B cell (primary cell): Measurements from ENCODE around the gene TFF3. TPM values are rescaled to one million over a fixed set of nuclear protein-coding genes. Genes with fewer than 3 reads are reported as not detected.

Experiments
- ATAC-seq: fragments of 200-7000 bp; cut with Tn5 transposase; one replicate; pipeline ENCODE4 v1.10.0; 2021; ENCODE audit warnings: low read depth, mild to moderate bottlenecking, moderate number of reproducible peaks, moderate library complexity
- CTCF ChIA-PET: fragments of 350-600 bp; sonication (Branson Sonifier 250); formaldehyde crosslinking; loops from one replicate; lab custom pipeline; 2021; ENCODE audit warnings: antibody characterized with exemption, inconsistent platforms; lab: Charles Lee
- POLR2A ChIA-PET: fragments of 350-600 bp; sonication (Branson Sonifier 250); formaldehyde crosslinking; loops from one replicate; lab custom pipeline; 2021; ENCODE audit warnings: antibody characterized with exemption; lab: Charles Lee
- DNase-seq: peaks from one replicate; pipeline ENCODE4 v3.0.0; 2013
- H2AFZ ChIP-seq: 2 replicates; pipeline ENCODE4 v1.6.1; 2012; ENCODE audit warnings: mild to moderate bottlenecking, low read depth, low read length; ENCODE audit not compliant: insufficient read depth, poor library complexity, severe bottlenecking
- H3K27ac ChIP-seq, 2 donors: 1 replicate in 1 of 2; 2 replicates in 1 of 2; pipeline ENCODE4 v1.5.1; 2012 to 2013; ENCODE audit warnings: low read length in 2 of 2, mild to moderate bottlenecking in 2 of 2, moderate library complexity in 1 of 2
- H3K27me3 ChIP-seq, 4 experiments: fragments of 200-600 bp in 1 of 4; sonication (generic) in 1 of 4; replicated peaks in 1 of 4; 1 replicate in 2 of 4; 2 replicates in 2 of 4; pipeline versions ENCODE4 v1.6.1 to v1.7.0; 2013 to 2016; ENCODE audit warnings: low read length in 3 of 4, mild to moderate bottlenecking in 2 of 4, mixed read lengths in 1 of 4, moderate library complexity in 1 of 4; ENCODE audit not compliant: insufficient read depth in 4 of 4, control insufficient read depth in 3 of 4; ENCODE audit errors: control extremely low read depth in 1 of 4
- H3K36me3 ChIP-seq, 2 experiments: replicated peaks in 1 of 2; 1 replicate in 1 of 2; 2 replicates in 1 of 2; pipeline versions ENCODE4 v1.6.1 to v1.7.1; 2013; ENCODE audit warnings: low read length in 1 of 2; ENCODE audit not compliant: insufficient read depth in 2 of 2, control insufficient read depth in 1 of 2; ENCODE audit errors: control extremely low read depth in 1 of 2, extremely low read depth in 1 of 2
- H3K4me1 ChIP-seq, 2 donors: fragments of 200-600 bp in 1 of 2; sonication (generic) in 1 of 2; 1 replicate in 1 of 2; 2 replicates in 1 of 2; pipeline versions ENCODE4 v1.5.1 to v1.6.1; 2013 to 2017; ENCODE audit warnings: low read length in 2 of 2; ENCODE audit not compliant: control insufficient read depth in 2 of 2, insufficient read depth in 2 of 2
- H3K4me2 ChIP-seq: replicated peaks from 2 replicates; pipeline ENCODE3; 2012; ENCODE audit warnings: mild to moderate bottlenecking, low read depth, low read length; ENCODE audit not compliant: poor library complexity, severe bottlenecking
- H3K4me3 ChIP-seq, 5 experiments: fragments of 200-600 bp in 1 of 5; sonication (generic) in 1 of 5; 1 replicate in 3 of 5; 2 replicates in 2 of 5; pipeline versions ENCODE4 v1.5.1 to v1.7.0; 2011 to 2016; ENCODE audit warnings: low read length in 4 of 5, mild to moderate bottlenecking in 4 of 5, low read depth in 2 of 5, control low read depth in 1 of 5, moderate library complexity in 1 of 5; ENCODE audit not compliant: insufficient read depth in 1 of 5; ENCODE audit errors: control extremely low read depth in 1 of 5, extremely low read depth in 1 of 5
- H3K79me2 ChIP-seq: fragments of 200-600 bp; sonication (generic); one replicate; pipeline ENCODE4 v1.6.0; 2016; ENCODE audit warnings: low read length; ENCODE audit not compliant: control insufficient read depth, insufficient read depth
- H3K9ac ChIP-seq: fragments of 200-600 bp; sonication (generic); 2 replicates; pipeline ENCODE4 v1.6.1; 2017; ENCODE audit warnings: mild to moderate bottlenecking, low read length, moderate library complexity
- H3K9me3 ChIP-seq, 3 donors: one replicate each; pipeline versions ENCODE4 v1.6.1 to v1.7.1; 2013; ENCODE audit warnings: low read length in 2 of 3; ENCODE audit not compliant: control insufficient read depth in 2 of 3, insufficient read depth in 1 of 3; ENCODE audit errors: control extremely low read depth in 1 of 3
- H4K20me1 ChIP-seq: 2 replicates; pipeline ENCODE4 v1.6.0; 2012; ENCODE audit warnings: mild to moderate bottlenecking, low read length; ENCODE audit not compliant: insufficient read depth, control insufficient read depth, poor library complexity, severe bottlenecking
- H3K27ac Mint-ChIP-seq: one replicate; pipeline ENCODE4 v1.8.0; 2021; ENCODE audit warnings: mixed read lengths
- H3K27me3 Mint-ChIP-seq: one replicate; pipeline ENCODE4 v1.8.0; 2021; ENCODE audit warnings: mixed read lengths
- H3K4me1 Mint-ChIP-seq: one replicate; pipeline ENCODE4 v1.8.0; 2021; ENCODE audit warnings: mixed read lengths
- H3K4me3 Mint-ChIP-seq: one replicate; pipeline ENCODE4 v1.8.0; 2021; ENCODE audit warnings: mixed read lengths
- H3K9me3 Mint-ChIP-seq: one replicate; pipeline ENCODE4 v1.8.0; 2022; ENCODE audit warnings: mixed read lengths; ENCODE audit not compliant: insufficient read depth
- CTCF ChIP-seq: fragments of 200-600 bp; IDR thresholded peaks from one replicate; pipeline ENCODE4 v1.8.0; 2022; ENCODE audit warnings: antibody characterized with exemption, mild to moderate bottlenecking
- EZH2 ChIP-seq: IDR thresholded peaks from 2 replicates; pipeline ENCODE4 v1.6.1; 2012; ENCODE audit warnings: borderline replicate concordance, low read depth, mild to moderate bottlenecking, moderate library complexity, low read length; ENCODE audit not compliant: insufficient read depth, poor library complexity, severe bottlenecking
- WGBS: methylation state at CpG from one replicate; pipeline ENCODE4 v1.1.5; 2013; ENCODE audit warnings: missing lambda C conversion rate; ENCODE audit not compliant: insufficient coverage; 5-methylcytosine and 5-hydroxymethylcytosine counted together
- intact Hi-C: fragments of 100-400 bp; cut with micrococcal nuclease; formaldehyde crosslinking; loops from one replicate; pipeline ENCODE4 v1.10.0; 2022
- polyA plus RNA-seq: library from polyadenylated mRNA; depleted of rRNA; stranded (reverse); fragments of >200 nt; gene quantifications from 2 replicates; pipeline ENCODE4 v1.2.3, GENCODE V29; 2012
- total RNA-seq, 2 donors: library from RNA; stranded (reverse); fragments of 120-200 nt in 1 of 2; gene quantifications; 1 replicate in 1 of 2; 2 replicates in 1 of 2; pipeline versions ENCODE4 v1.2.3 to v1.2.4, GENCODE V29; 2013 to 2022

The TFF3 gene
- total and polyA plus RNA-seq, 2 donors (not counting 1 experiment from before 2014, with no cell fraction given): not detected

DNA sequence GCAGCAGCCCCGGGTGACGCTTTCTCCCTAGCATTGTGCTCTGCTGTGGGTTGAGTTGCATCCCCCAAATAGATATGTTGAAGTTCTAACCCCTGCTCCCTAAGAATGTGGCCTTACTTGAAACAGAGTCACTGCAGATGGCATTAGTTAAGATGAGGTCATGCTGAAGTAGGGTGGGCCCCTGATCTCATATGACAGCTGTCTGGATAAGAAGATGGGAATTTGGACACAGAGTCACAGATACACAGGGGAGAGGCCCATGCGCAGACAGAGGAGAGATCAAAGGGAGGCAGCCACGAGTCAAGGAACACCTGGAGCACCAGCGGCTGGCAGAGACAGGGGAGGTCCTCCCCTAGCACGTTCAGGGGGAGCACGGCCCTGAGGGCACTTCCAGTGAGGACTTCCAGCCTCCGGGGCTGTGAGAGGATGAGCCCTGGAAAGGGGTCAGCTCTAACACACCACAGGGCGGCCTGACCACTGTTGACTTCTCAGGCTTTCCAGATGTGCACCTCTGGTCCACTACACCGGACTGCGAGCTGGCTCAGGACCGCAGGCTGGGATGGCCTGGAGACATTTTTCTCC is 49.9 kb downstream of the TFF3 start:
- H3K27ac ChIP-seq: no peak overlapping the region
- no peaks in the 10 kb centered on the region for H3K9me3 Mint-ChIP-seq
- H3K36me3 ChIP-seq: peaks cover 0 to 21% of the 10 kb centered on the region in 2 experiments
- H3K4me1 Mint-ChIP-seq: peaks cover 37% of the 10 kb centered on the region
- TF ChIP-seq CTCF (no peak), EZH2 (no peak)
- CTCF ChIA-PET: interaction anchor here (8.3 kb wide), 1 partner anchor 100 kb away, joined by 148 read pairs; no protein-coding TSS in a partner anchor
- ATAC-seq: no peak
- H3K9ac ChIP-seq: no peak overlapping the region
- DNase-seq: no peak
- no peaks in the 10 kb centered on the region for H3K27me3 Mint-ChIP-seq
- 91% methylated on average over 12 of the region's 12 CpGs for WGBS
- H3K79me2 ChIP-seq: peaks cover 86% of the 10 kb centered on the region
- POLR2A ChIA-PET: no interaction called here
- peaks cover 27 to 33% of the 10 kb centered on the region in 2 donors for H3K4me1 ChIP-seq
- H3K27me3 ChIP-seq: peaks cover 0 to 3% (median 0%) of the 10 kb centered on the region in 4 experiments
- peaks cover 95% of the 10 kb centered on the region for H4K20me1 ChIP-seq
- no peak overlapping the region for H3K27ac Mint-ChIP-seq
- H2AFZ ChIP-seq: no peak overlapping the region
- peaks cover 0 to 3% (median 0%) of the 10 kb centered on the region in 3 donors for H3K9me3 ChIP-seq
- no peak overlapping the region for H3K4me3 Mint-ChIP-seq
- H3K4me2 ChIP-seq: no peak overlapping the region
- H3K4me3 ChIP-seq: no peak overlapping the region
- intact Hi-C loops: no loop called here
